Right lobe of liver (tissue), 4 donors: ENCODE data around the gene RNU4-1.
"Not testable (repeated sequence)": the region's sequence is repeated elsewhere in the genome, so short reads cannot be mapped to it uniquely, and the experiment has no call there.

Source experiments
- POLR2A ChIP-seq: fragments of 450-650 bp; IDR thresholded peaks from one replicate; pipeline ENCODE4 v1.6.1; 2017; ENCODE audit warnings: antibody characterized with exemption, mild to moderate bottlenecking
- TF ChIP-seq, protein P1 (sequence below), 4 donors: fragments of 200-600 bp in 3 of 4; fragments of 450-650 bp in 1 of 4; IDR thresholded peaks; one replicate each; pipeline versions ENCODE4 v1.5.1 to v1.8.0; 2016 to 2022; ENCODE audit warnings: antibody characterized with exemption in 4 of 4, mild to moderate bottlenecking in 2 of 4
- donor health status: DM: no; HTN: no; CAD: no.
- donor health status: DM: no; HTN: no; CAD: no.
- donor health status: DM: no; HTN: yes; CAD: no.

GRCh38 chr12:120251364-120252070, 41.5 kb downstream of the RNU4-1 start:
- TF ChIP-seq, protein P1, sequence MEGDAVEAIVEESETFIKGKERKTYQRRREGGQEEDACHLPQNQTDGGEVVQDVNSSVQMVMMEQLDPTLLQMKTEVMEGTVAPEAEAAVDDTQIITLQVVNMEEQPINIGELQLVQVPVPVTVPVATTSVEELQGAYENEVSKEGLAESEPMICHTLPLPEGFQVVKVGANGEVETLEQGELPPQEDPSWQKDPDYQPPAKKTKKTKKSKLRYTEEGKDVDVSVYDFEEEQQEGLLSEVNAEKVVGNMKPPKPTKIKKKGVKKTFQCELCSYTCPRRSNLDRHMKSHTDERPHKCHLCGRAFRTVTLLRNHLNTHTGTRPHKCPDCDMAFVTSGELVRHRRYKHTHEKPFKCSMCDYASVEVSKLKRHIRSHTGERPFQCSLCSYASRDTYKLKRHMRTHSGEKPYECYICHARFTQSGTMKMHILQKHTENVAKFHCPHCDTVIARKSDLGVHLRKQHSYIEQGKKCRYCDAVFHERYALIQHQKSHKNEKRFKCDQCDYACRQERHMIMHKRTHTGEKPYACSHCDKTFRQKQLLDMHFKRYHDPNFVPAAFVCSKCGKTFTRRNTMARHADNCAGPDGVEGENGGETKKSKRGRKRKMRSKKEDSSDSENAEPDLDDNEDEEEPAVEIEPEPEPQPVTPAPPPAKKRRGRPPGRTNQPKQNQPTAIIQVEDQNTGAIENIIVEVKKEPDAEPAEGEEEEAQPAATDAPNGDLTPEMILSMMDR (IDR thresholded peaks at IDR 0.05): not testable (repeated sequence)
- not testable (repeated sequence) for TF ChIP-seq POLR2A
